ENCODE results near the gene CAVIN1. TPM values are rescaled to one million over a fixed set of nuclear protein-coding genes. Genes with fewer than 3 reads are reported as not detected.

Gene CAVIN1
- total and polyA plus RNA-seq, 2 donors (not counting 3 experiments of a cell fraction or from before 2014, with no cell fraction given) = 303 to 663 TPM

GRCh38 chr17:42365136-42365535 lies 57.9 kb downstream of the CAVIN1 start:
- peaks cover 83% of the 10 kb centered on the region for H3K79me2 ChIP-seq (ENCODE audit: control insufficient read depth, insufficient read depth, low read length)
- H2AFZ ChIP-seq (ENCODE audit: low read depth, low read length) = no peak overlapping the region
- H3K9ac ChIP-seq (replicated peaks; ENCODE audit: extremely low read depth, insufficient read depth, low read length) = no peak overlapping the region
- CTCF ChIA-PET = no interaction called here
- no peaks in the 10 kb centered on the region for H3K9me1 ChIP-seq (replicated peaks; ENCODE audit: control insufficient read depth, extremely low read depth, insufficient read depth, low read length)
- DNase-seq (ENCODE audit: low read depth, low spot score) (peak; percentile 32), FAIRE-seq (no peak)
- H4K20me1 ChIP-seq (replicated peaks; ENCODE audit: control insufficient read depth, extremely low read depth, insufficient read depth, low read length) = peaks cover 9% of the 10 kb centered on the region
- POLR2A ChIA-PET = interaction anchor here (0.6 kb wide), 1 partner anchor 182 kb away, joined by 3 read pairs; no protein-coding TSS in a partner anchor
- H3K4me1 ChIP-seq (ENCODE audit: control insufficient read depth, extremely low read depth, insufficient read depth, low read length) = no peaks in the 10 kb centered on the region
- no peaks in the 10 kb centered on the region for H3K27me3 ChIP-seq (ENCODE audit: control insufficient read depth in 2 of 2, insufficient read depth in 2 of 2, low read length in 2 of 2)
- no peak overlapping the region for H3K27ac ChIP-seq (ENCODE audit: insufficient read depth, low read depth, low read length)
- no peak overlapping the region for H3K4me3 ChIP-seq (replicated peaks in 1 of 3; ENCODE audit: insufficient read depth in 1 of 3, low read depth in 1 of 3, low read length in 3 of 3)
- no peak overlapping the region for H3K4me2 ChIP-seq (ENCODE audit: insufficient read depth, low read length)
- TF ChIP-seq EZH2 (IDR thresholded peaks at IDR 0.05; ENCODE audit: borderline replicate concordance, low read depth, low read length, severe bottlenecking) (no peak), POLR2A (IDR thresholded peaks at IDR 0.05; ENCODE audit: low read depth, low read length) (no peak)
- no TSS peak for BruUV-seq (replicated peaks)
- dilution Hi-C loops (cut with MboI; ENCODE audit: extremely low pct_ligation_motif_present, low sequenced_read_pairs) = no loop called here
- H3K9me3 ChIP-seq (replicated peaks; ENCODE audit: control insufficient read depth, insufficient read depth, low read length) = no peaks in the 10 kb centered on the region
- intact Hi-C loops (cut with micrococcal nuclease) = no loop called here
- no peaks in the 10 kb centered on the region for H3K36me3 ChIP-seq (ENCODE audit: control insufficient read depth in 2 of 2, extremely low read depth in 1 of 2, insufficient read depth in 2 of 2, low read length in 2 of 2)

- POLR2A ChIA-PET = no interaction called here
- Histone ChIP-seq H2AFZ (ENCODE audit: low read depth, low read length) (no peak overlapping the region), H3K27me3 (ENCODE audit: control insufficient read depth in 2 of 2, insufficient read depth in 2 of 2, low read length in 2 of 2) (no peaks in the 10 kb centered on the region), H3K9me3 (replicated peaks; ENCODE audit: control insufficient read depth, insufficient read depth, low read length) (no peaks in the 10 kb centered on the region), H3K4me2 (ENCODE audit: insufficient read depth, low read length) (no peak overlapping the region), H3K36me3 (ENCODE audit: control insufficient read depth in 2 of 2, extremely low read depth in 1 of 2, insufficient read depth in 2 of 2, low read length in 2 of 2) (no peaks in the 10 kb centered on the region), H3K9me1 (replicated peaks; ENCODE audit: control insufficient read depth, extremely low read depth, insufficient read depth, low read length) (no peaks in the 10 kb centered on the region), H3K27ac (ENCODE audit: insufficient read depth, low read depth, low read length) (no peak overlapping the region), H3K4me1 (ENCODE audit: control insufficient read depth, extremely low read depth, insufficient read depth, low read length) (no peaks in the 10 kb centered on the region), H3K9ac (replicated peaks; ENCODE audit: extremely low read depth, insufficient read depth, low read length) (no peak overlapping the region), H3K4me3 (replicated peaks in 1 of 3; ENCODE audit: insufficient read depth in 1 of 3, low read depth in 1 of 3, low read length in 3 of 3) (no peak overlapping the region), H3K79me2 (ENCODE audit: control insufficient read depth, insufficient read depth, low read length) (peaks cover 83% of the 10 kb centered on the region), H4K20me1 (replicated peaks; ENCODE audit: control insufficient read depth, extremely low read depth, insufficient read depth, low read length) (peaks cover 9% of the 10 kb centered on the region)
- dilution Hi-C loops (cut with MboI; ENCODE audit: extremely low pct_ligation_motif_present, low sequenced_read_pairs) (no loop called here), intact Hi-C loops (cut with micrococcal nuclease) (no loop called here)
- BruUV-seq (replicated peaks) = no TSS peak
- DNase-seq (ENCODE audit: low read depth, low spot score) (peak; percentile 90), FAIRE-seq (peak; percentile 67)
- no peak for TF ChIP-seq JUN (IDR thresholded peaks at IDR 0.05; ENCODE audit: borderline replicate concordance, insufficient read depth, insufficient read length, low read depth)
- TF ChIP-seq, protein P1, sequence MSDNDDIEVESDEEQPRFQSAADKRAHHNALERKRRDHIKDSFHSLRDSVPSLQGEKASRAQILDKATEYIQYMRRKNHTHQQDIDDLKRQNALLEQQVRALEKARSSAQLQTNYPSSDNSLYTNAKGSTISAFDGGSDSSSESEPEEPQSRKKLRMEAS (IDR thresholded peaks at IDR 0.05; ENCODE audit: insufficient read depth, insufficient read length) = no peak
- TF ChIP-seq GATA2 (IDR thresholded peaks at IDR 0.05; ENCODE audit: insufficient read depth, insufficient read length, low read depth, low read length) = no peak
- TF ChIP-seq EZH2 (IDR thresholded peaks at IDR 0.05; ENCODE audit: borderline replicate concordance, low read depth, low read length, severe bottlenecking) = no peak
- TF ChIP-seq, protein P2, sequence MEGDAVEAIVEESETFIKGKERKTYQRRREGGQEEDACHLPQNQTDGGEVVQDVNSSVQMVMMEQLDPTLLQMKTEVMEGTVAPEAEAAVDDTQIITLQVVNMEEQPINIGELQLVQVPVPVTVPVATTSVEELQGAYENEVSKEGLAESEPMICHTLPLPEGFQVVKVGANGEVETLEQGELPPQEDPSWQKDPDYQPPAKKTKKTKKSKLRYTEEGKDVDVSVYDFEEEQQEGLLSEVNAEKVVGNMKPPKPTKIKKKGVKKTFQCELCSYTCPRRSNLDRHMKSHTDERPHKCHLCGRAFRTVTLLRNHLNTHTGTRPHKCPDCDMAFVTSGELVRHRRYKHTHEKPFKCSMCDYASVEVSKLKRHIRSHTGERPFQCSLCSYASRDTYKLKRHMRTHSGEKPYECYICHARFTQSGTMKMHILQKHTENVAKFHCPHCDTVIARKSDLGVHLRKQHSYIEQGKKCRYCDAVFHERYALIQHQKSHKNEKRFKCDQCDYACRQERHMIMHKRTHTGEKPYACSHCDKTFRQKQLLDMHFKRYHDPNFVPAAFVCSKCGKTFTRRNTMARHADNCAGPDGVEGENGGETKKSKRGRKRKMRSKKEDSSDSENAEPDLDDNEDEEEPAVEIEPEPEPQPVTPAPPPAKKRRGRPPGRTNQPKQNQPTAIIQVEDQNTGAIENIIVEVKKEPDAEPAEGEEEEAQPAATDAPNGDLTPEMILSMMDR (IDR thresholded peaks at IDR 0.05; ENCODE audit: extremely low read depth in 1 of 2, insufficient read depth in 1 of 2, low read depth in 1 of 2, low read length in 2 of 2) = no peak
- no peak for TF ChIP-seq FOS (IDR thresholded peaks at IDR 0.05; ENCODE audit: borderline replicate concordance, insufficient read depth, low read length)
- no peak for TF ChIP-seq MYC (IDR thresholded peaks at IDR 0.05; ENCODE audit: low read depth, low read length)
- no peak for TF ChIP-seq POLR2A (IDR thresholded peaks at IDR 0.05; ENCODE audit: low read depth, low read length)
- no peak for TF ChIP-seq POLR2AphosphoS5 (IDR thresholded peaks at IDR 0.05; ENCODE audit: insufficient read depth, low read depth, low read length)
- CTCF ChIA-PET = no interaction called here
Measured at GRCh38 chr17:42363767-42364585, 59.1 kb downstream of the CAVIN1 start.

All from endothelial cell of umbilical vein (primary cell).